DOHH2 (cell line): ENCODE measurements around the gene PATJ.

Experiments used
- H3F3A ChIP-seq: fragments of 200-600 bp; sonication (generic), shearing (Covaris generic); 2 replicates; pipeline ENCODE4 v1.6.0; 2016; ENCODE audit warnings: antibody characterized with exemption, mild to moderate bottlenecking; ENCODE audit not compliant: control insufficient read depth, insufficient read depth
- H3K27ac ChIP-seq: fragments of 200-600 bp; sonication (generic); 2 replicates; pipeline ENCODE4 v1.5.1; 2014; ENCODE audit warnings: low read depth, mild to moderate bottlenecking, low read length, moderate library complexity
- H3K27me3 ChIP-seq: fragments of 200-600 bp; sonication (generic); 2 replicates; pipeline ENCODE4 v1.6.1; 2014; ENCODE audit warnings: mild to moderate bottlenecking, low read length, mixed read lengths; ENCODE audit not compliant: control insufficient read depth
- H3K36me3 ChIP-seq: fragments of 200-600 bp; sonication (generic); 2 replicates; pipeline ENCODE4 v1.6.1; 2014; ENCODE audit warnings: mild to moderate bottlenecking, low read length, moderate library complexity, mixed read lengths; ENCODE audit not compliant: control insufficient read depth
- H3K4me1 ChIP-seq: fragments of 200-600 bp; sonication (generic); 2 replicates; pipeline ENCODE4 v1.6.1; 2014; ENCODE audit warnings: mild to moderate bottlenecking, low read length, mixed read lengths; ENCODE audit not compliant: control insufficient read depth
- H3K4me2 ChIP-seq: fragments of 200-600 bp; sonication (generic); 2 replicates; pipeline ENCODE4 v1.6.0; 2014; ENCODE audit warnings: mild to moderate bottlenecking, low read length, moderate library complexity
- H3K4me3 ChIP-seq: fragments of 200-600 bp; sonication (generic); 2 replicates; pipeline ENCODE4 v1.5.1; 2014; ENCODE audit warnings: mild to moderate bottlenecking, low read length, mixed read lengths
- H3K79me2 ChIP-seq: fragments of 200-600 bp; sonication (generic); 2 replicates; pipeline ENCODE4 v1.6.1; 2014; ENCODE audit warnings: mild to moderate bottlenecking, low read length, mixed read lengths; ENCODE audit not compliant: control insufficient read depth
- H3K9me2 ChIP-seq: fragments of 200-600 bp; sonication (generic); replicated peaks from 2 replicates; pipeline ENCODE4 v1.6.1; 2014; ENCODE audit warnings: mild to moderate bottlenecking, low read length, mixed read lengths; ENCODE audit not compliant: control insufficient read depth
- H3K9me3 ChIP-seq: fragments of 200-600 bp; sonication (generic); 2 replicates; pipeline ENCODE4 v1.6.1; 2014; ENCODE audit warnings: antibody characterized with exemption, low read length, mixed read lengths; ENCODE audit not compliant: control insufficient read depth, insufficient read depth
- H4K20me1 ChIP-seq: fragments of 200-600 bp; sonication (generic); 2 replicates; pipeline ENCODE4 v1.6.0; 2014; ENCODE audit warnings: low read depth, mild to moderate bottlenecking, antibody characterized with exemption, low read length, moderate library complexity; ENCODE audit not compliant: control insufficient read depth, insufficient read depth
- CTCF ChIP-seq: fragments of 200-600 bp; sonication (generic); IDR thresholded peaks from one replicate; pipeline ENCODE4 v1.5.1; 2014; ENCODE audit warnings: antibody characterized with exemption, mild to moderate bottlenecking, low read depth, low read length; ENCODE audit not compliant: poor library complexity, severe bottlenecking
- EZH2phosphoT487 ChIP-seq: fragments of 200-600 bp; sonication (generic); IDR thresholded peaks from 2 replicates; pipeline ENCODE4 v1.6.1; 2017; ENCODE audit warnings: borderline replicate concordance, mild to moderate bottlenecking, antibody characterized with exemption, low read length, moderate library complexity, mixed read lengths

The PATJ gene

GRCh38 chr1:61993331-61993961 is 251.2 kb downstream of the PATJ start:
- no peaks in the 10 kb centered on the region for H3K9me3 ChIP-seq
- no peak overlapping the region for H3K4me3 ChIP-seq
- no peak overlapping the region for H3K27ac ChIP-seq

GRCh38 chr1:61995641-61996040 is 253.4 kb downstream of the PATJ start:
- H3K4me2 ChIP-seq: no peak overlapping the region
- TF ChIP-seq CTCF: no peak
- no peak for TF ChIP-seq EZH2phosphoT487

More at GRCh38 chr1:61993331-61993961, 251.2 kb downstream of the PATJ start:
- TF ChIP-seq EZH2phosphoT487 (no peak), CTCF (no peak)
- Histone ChIP-seq H3F3A (no peaks in the 10 kb centered on the region), H3K36me3 (no peaks in the 10 kb centered on the region), H3K27me3 (no peaks in the 10 kb centered on the region), H3K79me2 (no peaks in the 10 kb centered on the region), H3K4me2 (no peak overlapping the region), H3K4me1 (no peaks in the 10 kb centered on the region), H4K20me1 (no peaks in the 10 kb centered on the region), H3K9me2 (no peaks in the 10 kb centered on the region)

GRCh38 chr1:61997123-61997522 is 254.8 kb downstream of the PATJ start:
- Histone ChIP-seq H3K4me3 (no peak overlapping the region), H3K9me2 (no peaks in the 10 kb centered on the region), H3K9me3 (no peaks in the 10 kb centered on the region), H3K27ac (no peak overlapping the region), H3K36me3 (no peaks in the 10 kb centered on the region), H3K79me2 (no peaks in the 10 kb centered on the region), H3F3A (no peaks in the 10 kb centered on the region), H4K20me1 (no peaks in the 10 kb centered on the region), H3K4me2 (no peak overlapping the region), H3K27me3 (no peaks in the 10 kb centered on the region), H3K4me1 (no peaks in the 10 kb centered on the region)
- TF ChIP-seq CTCF (no peak), EZH2phosphoT487 (no peak)

More at GRCh38 chr1:61995641-61996040, 253.4 kb downstream of the PATJ start:
- Histone ChIP-seq H3K79me2 (no peaks in the 10 kb centered on the region), H3K36me3 (no peaks in the 10 kb centered on the region), H3K9me3 (no peaks in the 10 kb centered on the region), H4K20me1 (no peaks in the 10 kb centered on the region), H3K27ac (no peak overlapping the region), H3F3A (no peaks in the 10 kb centered on the region), H3K27me3 (no peaks in the 10 kb centered on the region), H3K4me3 (no peak overlapping the region), H3K4me1 (no peaks in the 10 kb centered on the region), H3K9me2 (no peaks in the 10 kb centered on the region)
